ENCODE measurements around the gene SLC39A11. TPM values are rescaled to one million over a fixed set of nuclear protein-coding genes. Genes with fewer than 3 reads are reported as not detected.

The SLC39A11 gene
- total and polyA plus RNA-seq, 2 of the 13 experiments (the other 11 are each of a cell fraction or from before 2014, with no cell fraction given), result 17.2 to 31.5 TPM

- TF ChIP-seq HBP1 (CRISPR knock-in tag; IDR thresholded peaks at IDR 0.05; ENCODE audit: low read depth), result no peak
- TF ChIP-seq RXRA (CRISPR knock-in tag; IDR thresholded peaks at IDR 0.05), result peak; percentile 66; the same call in 1 of the 2 replicates
- peak; percentile 94 for TF ChIP-seq RFX3 (CRISPR knock-in tag; IDR thresholded peaks at IDR 0.05)
- TF ChIP-seq MLLT10 (CRISPR knock-in tag; IDR thresholded peaks at IDR 0.05), result no peak
- 0 out of 2 replicates have a peak, but pooled peaks have one; percentile 11 for TF ChIP-seq BORCS8-MEF2B (CRISPR knock-in tag; IDR thresholded peaks at IDR 0.05)
- TF ChIP-seq ZNF235 (CRISPR knock-in tag; IDR thresholded peaks at IDR 0.05; ENCODE audit: borderline replicate concordance), result no peak
- TF ChIP-seq FOSL1 (CRISPR knock-in tag; IDR thresholded peaks at IDR 0.05; ENCODE audit: borderline replicate concordance), result no peak
- TF ChIP-seq, protein P1, sequence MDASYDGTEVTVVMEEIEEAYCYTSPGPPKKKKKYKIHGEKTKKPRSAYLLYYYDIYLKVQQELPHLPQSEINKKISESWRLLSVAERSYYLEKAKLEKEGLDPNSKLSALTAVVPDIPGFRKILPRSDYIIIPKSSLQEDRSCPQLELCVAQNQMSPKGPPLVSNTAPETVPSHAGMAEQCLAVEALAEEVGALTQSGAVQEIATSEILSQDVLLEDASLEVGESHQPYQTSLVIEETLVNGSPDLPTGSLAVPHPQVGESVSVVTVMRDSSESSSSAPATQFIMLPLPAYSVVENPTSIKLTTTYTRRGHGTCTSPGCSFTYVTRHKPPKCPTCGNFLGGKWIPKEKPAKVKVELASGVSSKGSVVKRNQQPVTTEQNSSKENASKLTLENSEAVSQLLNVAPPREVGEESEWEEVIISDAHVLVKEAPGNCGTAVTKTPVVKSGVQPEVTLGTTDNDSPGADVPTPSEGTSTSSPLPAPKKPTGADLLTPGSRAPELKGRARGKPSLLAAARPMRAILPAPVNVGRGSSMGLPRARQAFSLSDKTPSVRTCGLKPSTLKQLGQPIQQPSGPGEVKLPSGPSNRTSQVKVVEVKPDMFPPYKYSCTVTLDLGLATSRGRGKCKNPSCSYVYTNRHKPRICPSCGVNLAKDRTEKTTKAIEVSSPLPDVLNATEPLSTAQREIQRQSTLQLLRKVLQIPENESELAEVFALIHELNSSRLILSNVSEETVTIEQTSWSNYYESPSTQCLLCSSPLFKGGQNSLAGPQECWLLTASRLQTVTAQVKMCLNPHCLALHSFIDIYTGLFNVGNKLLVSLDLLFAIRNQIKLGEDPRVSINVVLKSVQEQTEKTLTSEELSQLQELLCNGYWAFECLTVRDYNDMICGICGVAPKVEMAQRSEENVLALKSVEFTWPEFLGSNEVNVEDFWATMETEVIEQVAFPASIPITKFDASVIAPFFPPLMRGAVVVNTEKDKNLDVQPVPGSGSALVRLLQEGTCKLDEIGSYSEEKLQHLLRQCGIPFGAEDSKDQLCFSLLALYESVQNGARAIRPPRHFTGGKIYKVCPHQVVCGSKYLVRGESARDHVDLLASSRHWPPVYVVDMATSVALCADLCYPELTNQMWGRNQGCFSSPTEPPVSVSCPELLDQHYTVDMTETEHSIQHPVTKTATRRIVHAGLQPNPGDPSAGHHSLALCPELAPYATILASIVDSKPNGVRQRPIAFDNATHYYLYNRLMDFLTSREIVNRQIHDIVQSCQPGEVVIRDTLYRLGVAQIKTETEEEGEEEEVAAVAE (CRISPR knock-in tag; IDR thresholded peaks at IDR 0.05; ENCODE audit: borderline replicate concordance), result no peak
- TF ChIP-seq CHCHD3 (CRISPR knock-in tag; IDR thresholded peaks at IDR 0.05), result no peak
- TF ChIP-seq, protein P2, sequence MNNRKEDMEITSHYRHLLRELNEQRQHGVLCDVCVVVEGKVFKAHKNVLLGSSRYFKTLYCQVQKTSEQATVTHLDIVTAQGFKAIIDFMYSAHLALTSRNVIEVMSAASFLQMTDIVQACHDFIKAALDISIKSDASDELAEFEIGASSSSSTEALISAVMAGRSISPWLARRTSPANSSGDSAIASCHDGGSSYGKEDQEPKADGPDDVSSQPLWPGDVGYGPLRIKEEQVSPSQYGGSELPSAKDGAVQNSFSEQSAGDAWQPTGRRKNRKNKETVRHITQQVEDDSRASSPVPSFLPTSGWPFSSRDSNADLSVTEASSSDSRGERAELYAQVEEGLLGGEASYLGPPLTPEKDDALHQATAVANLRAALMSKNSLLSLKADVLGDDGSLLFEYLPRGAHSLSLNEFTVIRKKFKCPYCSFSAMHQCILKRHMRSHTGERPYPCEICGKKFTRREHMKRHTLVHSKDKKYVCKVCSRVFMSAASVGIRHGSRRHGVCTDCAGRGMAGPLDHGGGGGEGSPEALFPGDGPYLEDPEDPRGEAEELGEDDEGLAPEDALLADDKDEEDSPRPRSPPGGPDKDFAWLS (CRISPR knock-in tag; IDR thresholded peaks at IDR 0.05; ENCODE audit: borderline replicate concordance), result no peak
- TF ChIP-seq ZNF883 (CRISPR knock-in tag; IDR thresholded peaks at IDR 0.05; ENCODE audit: not compliant biosample characterization), result no peak
- peak; percentile 68; the same call in 1 of the 2 replicates for TF ChIP-seq FOXP4 (CRISPR knock-in tag; IDR thresholded peaks at IDR 0.05)
- TF ChIP-seq, protein P3, sequence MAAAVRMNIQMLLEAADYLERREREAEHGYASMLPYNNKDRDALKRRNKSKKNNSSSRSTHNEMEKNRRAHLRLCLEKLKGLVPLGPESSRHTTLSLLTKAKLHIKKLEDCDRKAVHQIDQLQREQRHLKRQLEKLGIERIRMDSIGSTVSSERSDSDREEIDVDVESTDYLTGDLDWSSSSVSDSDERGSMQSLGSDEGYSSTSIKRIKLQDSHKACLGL (CRISPR knock-in tag; IDR thresholded peaks at IDR 0.05), result no peak
- no peak for TF ChIP-seq GPN1 (CRISPR knock-in tag; IDR thresholded peaks at IDR 0.05; ENCODE audit: borderline replicate concordance)
- TF ChIP-seq, protein P4, sequence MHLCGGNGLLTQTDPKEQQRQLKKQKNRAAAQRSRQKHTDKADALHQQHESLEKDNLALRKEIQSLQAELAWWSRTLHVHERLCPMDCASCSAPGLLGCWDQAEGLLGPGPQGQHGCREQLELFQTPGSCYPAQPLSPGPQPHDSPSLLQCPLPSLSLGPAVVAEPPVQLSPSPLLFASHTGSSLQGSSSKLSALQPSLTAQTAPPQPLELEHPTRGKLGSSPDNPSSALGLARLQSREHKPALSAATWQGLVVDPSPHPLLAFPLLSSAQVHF (CRISPR knock-in tag; IDR thresholded peaks at IDR 0.05), result no peak
- TF ChIP-seq MAFF (IDR thresholded peaks at IDR 0.05; ENCODE audit: low read depth, low read length), result 0 out of 2 replicates have a peak, but pooled peaks have one; percentile 1
Observed at GRCh38 chr17:73068322-73069153, 23.9 kb downstream of the SLC39A11 start (continued).

Data from HepG2 (cell line).